HepG2 (cell line): Measurements from ENCODE around the gene AGBL1. TPM values are rescaled to one million over a fixed set of nuclear protein-coding genes. Genes with fewer than 3 reads are reported as not detected.

ENCODE experiments used
- ATAC-seq: fragments of 200-7000 bp; cut with Tn5 transposase; 3 replicates; pipeline ENCODE4 v1.9.1; 2020; ENCODE audit warnings: mild to moderate bottlenecking, moderate library complexity
- BruUV-seq: library from RNA; stranded (reverse); fragments of 400-500 nt; replicated peaks from 2 replicates; lab custom pipeline; 2021; lab: Mats Ljungman, UMichigan
- CTCF ChIA-PET: fragments of 300-600 bp; formaldehyde crosslinking; extraction: SDS; loops from one replicate; lab custom pipeline; 2021; ENCODE audit warnings: low total read pairs, inconsistent platforms, low intra/inter-chr PET ratio; lab: Yijun Ruan, JAX
- POLR2A ChIA-PET: fragments of 350-600 bp; sonication (Branson Sonifier 250); formaldehyde crosslinking; loops from one replicate; lab custom pipeline; 2020; ENCODE audit warnings: antibody characterized with exemption, inconsistent platforms; lab: Yijun Ruan, JAX
- DNase-seq: peaks from one replicate; pipeline ENCODE4 v3.0.0-alpha.2; 2015; ENCODE audit warnings: low spot score
- FAIRE-seq: peaks from 3 replicates; lab custom pipeline; 2011; peaks lifted over from hg19 to GRCh38; lab: Jason Lieb, UNC
- H2AFZ ChIP-seq: one replicate; pipeline ENCODE4 v1.6.1; 2011; ENCODE audit warnings: low read length, inconsistent platforms
- H3K27ac ChIP-seq: fragments of 300-600 bp; 3 replicates; pipeline ENCODE4 v1.8.0; 2011; ENCODE audit warnings: mixed run types, mild to moderate bottlenecking, mixed read lengths, low read length, inconsistent platforms; ENCODE audit not compliant: insufficient read depth; ENCODE audit errors: extremely low read length
- H3K27me3 ChIP-seq, 2 experiments: fragments of 200-600 bp in 1 of 2; 2 replicates in 1 of 2; 3 replicates in 1 of 2; pipeline versions ENCODE4 v1.6.0 to v1.8.0; 2011; ENCODE audit warnings: low read length in 2 of 2, mild to moderate bottlenecking in 2 of 2, moderate library complexity in 2 of 2, inconsistent platforms in 1 of 2; ENCODE audit not compliant: insufficient read depth in 2 of 2, control insufficient read depth in 1 of 2
- H3K36me3 ChIP-seq, 2 experiments: fragments of 200-600 bp in 1 of 2; replicated peaks in 1 of 2; 2 replicates in 1 of 2; 3 replicates in 1 of 2; pipeline versions ENCODE4 v1.5.1 to v1.8.0; 2011; ENCODE audit warnings: low read length in 2 of 2, inconsistent platforms in 1 of 2; ENCODE audit not compliant: insufficient read depth in 2 of 2, control insufficient read depth in 1 of 2
- H3K4me1 ChIP-seq: 2 replicates; pipeline ENCODE4 v1.5.1; 2012; ENCODE audit warnings: low read length, inconsistent platforms; ENCODE audit not compliant: insufficient read depth
- H3K4me2 ChIP-seq: 2 replicates; pipeline ENCODE4 v1.6.0; 2011; ENCODE audit warnings: low read depth, low read length, inconsistent platforms
- H3K4me3 ChIP-seq, 3 experiments: fragments of 200-600 bp in 1 of 3; sonication (generic), shearing (Covaris generic) in 1 of 3; replicated peaks in 1 of 3; 2 replicates each; pipeline ENCODE4 v1.5.1; 2011 to 2016; ENCODE audit warnings: low read length in 3 of 3, inconsistent platforms in 2 of 3, low read depth in 2 of 3, mild to moderate bottlenecking in 2 of 3, control low read depth in 1 of 3, mixed read lengths in 1 of 3; ENCODE audit not compliant: insufficient read depth in 1 of 3
- H3K79me2 ChIP-seq: one replicate; pipeline ENCODE4 v1.6.1; 2011; ENCODE audit warnings: low read length, inconsistent platforms; ENCODE audit not compliant: insufficient read depth
- H3K9ac ChIP-seq: 2 replicates; pipeline ENCODE4 v1.6.0; 2011; ENCODE audit warnings: mild to moderate bottlenecking, low read depth, low read length, inconsistent platforms; ENCODE audit not compliant: insufficient read depth
- H3K9me3 ChIP-seq: 2 replicates; pipeline ENCODE4 v1.5.1; 2012; ENCODE audit warnings: mild to moderate bottlenecking, low read length
- H4K20me1 ChIP-seq: 2 replicates; pipeline ENCODE4 v1.6.0; 2011; ENCODE audit warnings: inconsistent platforms, mild to moderate bottlenecking, low read length, moderate library complexity; ENCODE audit not compliant: insufficient read depth
- CC2D1A ChIP-seq: sonication (generic); formaldehyde crosslinking; IDR thresholded peaks from 2 replicates; pipeline ENCODE4 v1.8.1; 2023; ENCODE audit warnings: mild to moderate bottlenecking, missing genetic modification reagents
- EEA1 ChIP-seq: sonication (generic); formaldehyde crosslinking; IDR thresholded peaks from 2 replicates; pipeline ENCODE4 v1.5.1; 2020; ENCODE audit warnings: mild to moderate bottlenecking, missing genetic modification reagents, borderline replicate concordance
- GLI4 ChIP-seq: sonication (generic); formaldehyde crosslinking; IDR thresholded peaks from 2 replicates; pipeline ENCODE4 v1.5.1; 2020; ENCODE audit warnings: missing genetic modification reagents, mild to moderate bottlenecking, moderate library complexity, borderline replicate concordance
- HOXA9 ChIP-seq: sonication (generic); formaldehyde crosslinking; IDR thresholded peaks from 2 replicates; pipeline ENCODE4 v1.8.1; 2022; ENCODE audit warnings: missing genetic modification reagents, mild to moderate bottlenecking, moderate library complexity, borderline replicate concordance
- ISL2 ChIP-seq: sonication (generic); formaldehyde crosslinking; IDR thresholded peaks from 2 replicates; pipeline ENCODE4 v1.5.0; 2020; ENCODE audit warnings: missing genetic modification reagents
- KDM4B ChIP-seq: sonication (generic); formaldehyde crosslinking; IDR thresholded peaks from 2 replicates; pipeline ENCODE4 v1.4.0; 2020; ENCODE audit warnings: missing genetic modification reagents
- NR2F2 ChIP-seq: IDR thresholded peaks from 2 replicates; pipeline ENCODE4 v1.6.1; 2012; ENCODE audit warnings: low read depth, inconsistent platforms, borderline replicate concordance
- SMAD3 ChIP-seq: sonication (generic); formaldehyde crosslinking; IDR thresholded peaks from 2 replicates; pipeline ENCODE4 v1.4.0; 2020; ENCODE audit warnings: missing genetic modification reagents
- STAT6 ChIP-seq: sonication (generic); formaldehyde crosslinking; IDR thresholded peaks from 2 replicates; pipeline ENCODE4 v1.4.0; 2020; ENCODE audit warnings: missing genetic modification reagents, mild to moderate bottlenecking, borderline replicate concordance
- ZMAT5 ChIP-seq: sonication (generic); formaldehyde crosslinking; IDR thresholded peaks from 2 replicates; pipeline ENCODE4 v1.5.0; 2020; ENCODE audit warnings: mild to moderate bottlenecking, low read depth, missing genetic modification reagents, borderline replicate concordance
- ZNF225 ChIP-seq: sonication (generic); formaldehyde crosslinking; IDR thresholded peaks from 2 replicates; pipeline ENCODE4 v1.4.0; 2020; ENCODE audit warnings: mild to moderate bottlenecking, missing genetic modification reagents
- ZNF329 ChIP-seq: sonication (generic); formaldehyde crosslinking; IDR thresholded peaks from 2 replicates; pipeline ENCODE4 v1.9.0; 2021; ENCODE audit warnings: low read depth, mild to moderate bottlenecking, missing genetic modification reagents
- ZNF569 ChIP-seq: sonication (generic); formaldehyde crosslinking; IDR thresholded peaks from 2 replicates; pipeline ENCODE4 v1.5.0; 2020; ENCODE audit warnings: mild to moderate bottlenecking, missing genetic modification reagents, moderate library complexity, borderline replicate concordance
- ZNF703 ChIP-seq: sonication (generic); formaldehyde crosslinking; IDR thresholded peaks from 2 replicates; pipeline ENCODE4 v1.5.1; 2020; ENCODE audit warnings: missing genetic modification reagents, mild to moderate bottlenecking, moderate library complexity, borderline replicate concordance
- ZNF83 ChIP-seq: sonication (generic); formaldehyde crosslinking; IDR thresholded peaks from 2 replicates; pipeline ENCODE4 v1.4.0; 2020; ENCODE audit warnings: missing genetic modification reagents, mild to moderate bottlenecking, borderline replicate concordance
- ZSCAN22 ChIP-seq: sonication (generic); formaldehyde crosslinking; IDR thresholded peaks from 2 replicates; pipeline ENCODE4 v1.4.0; 2020; ENCODE audit warnings: mild to moderate bottlenecking, missing genetic modification reagents
- ZSCAN30 ChIP-seq: sonication (generic); formaldehyde crosslinking; IDR thresholded peaks from 2 replicates; pipeline ENCODE4 v1.5.0; 2020; ENCODE audit warnings: mild to moderate bottlenecking, missing genetic modification reagents
- WGBS: methylation state at CpG from one replicate; pipeline ENCODE4 v1.1.6; 2017; ENCODE audit warnings: low lambda C conversion rate; 5-methylcytosine and 5-hydroxymethylcytosine counted together
- in situ Hi-C: cut with HindIII; loops from 2 replicates; pipeline ENCODE4 v1.10.0; 2017; ENCODE audit warnings: low pct_unique_long_range_greater_than_20kb; ENCODE audit not compliant: extremely low pct_ligation_motif_present
- intact Hi-C: fragments of 100-400 bp; cut with micrococcal nuclease; formaldehyde crosslinking; loops from one replicate; pipeline ENCODE4 v1.10.0; 2022; ENCODE audit not compliant: unreplicated experiment
- polyA plus RNA-seq, 8 experiments: library from polyadenylated mRNA; depleted of rRNA in 3 of 8; stranded (reverse) in 7 of 8; unstranded in 1 of 8; fragments of >200 nt; fragmentation: Illumina TruSeq in 4 of 8; extraction: Trizol in 4 of 8; gene quantifications; 2 replicates each; pipeline versions ENCODE4 v1.2.1 to v1.2.3, GENCODE V29; 2011 to 2016; ENCODE audit warnings: low read depth in 4 of 8, missing spikeins in 1 of 8, mixed read lengths in 1 of 8; ENCODE audit not compliant: insufficient read depth in 1 of 8
- total RNA-seq, 5 experiments: library from RNA; depleted of rRNA; stranded (reverse); fragments of >200 nt; fragmentation: Illumina TruSeq; extraction: Trizol; gene quantifications; 2 replicates each; pipeline ENCODE4 v1.2.3, GENCODE V29; 2016; ENCODE audit warnings: low read depth in 1 of 5
- TF ChIP-seq, protein P1 (sequence below): sonication (generic); formaldehyde crosslinking; IDR thresholded peaks from 2 replicates; pipeline ENCODE4 v1.8.1; 2023; ENCODE audit warnings: missing genetic modification reagents, mild to moderate bottlenecking, borderline replicate concordance
- TF ChIP-seq, protein P2 (sequence below): sonication (generic); formaldehyde crosslinking; IDR thresholded peaks from 2 replicates; pipeline ENCODE4 v1.5.1; 2020; ENCODE audit warnings: missing genetic modification reagents, mild to moderate bottlenecking, borderline replicate concordance

Gene AGBL1
- total and polyA plus RNA-seq, 2 of the 13 experiments (the other 11 are each of a cell fraction or from before 2014, with no cell fraction given), result 0.01 TPM; not detected in 1

DNA sequence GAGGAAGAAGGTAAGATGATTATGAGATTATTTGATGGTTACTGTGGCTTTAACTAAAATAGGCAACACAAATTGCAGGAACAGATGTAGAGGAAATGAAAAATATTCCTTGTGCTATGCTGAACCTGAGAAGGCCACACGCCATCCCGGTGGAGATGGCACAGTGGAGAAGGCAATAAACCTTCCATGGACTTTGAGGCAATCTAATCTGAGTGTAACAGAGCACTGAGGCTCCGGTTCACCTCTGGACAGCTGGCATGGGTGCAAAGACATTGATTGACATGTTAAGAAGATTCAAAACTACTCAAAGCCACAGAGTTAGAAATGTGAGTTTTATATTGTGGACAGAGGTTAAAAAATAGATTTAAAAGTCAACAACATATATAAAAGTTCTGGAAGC lies 535.7 kb downstream of the AGBL1 start (continued):
- TF ChIP-seq ZNF569, result no peak
- no peak for TF ChIP-seq CC2D1A (CRISPR knock-in tag)
- TF ChIP-seq, protein P1, sequence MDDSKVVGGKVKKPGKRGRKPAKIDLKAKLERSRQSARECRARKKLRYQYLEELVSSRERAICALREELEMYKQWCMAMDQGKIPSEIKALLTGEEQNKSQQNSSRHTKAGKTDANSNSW (CRISPR knock-in tag), result no peak
- TF ChIP-seq ISL2 (CRISPR knock-in tag), result no peak
- no peak for TF ChIP-seq KDM4B (CRISPR knock-in tag)
- no peak for TF ChIP-seq ZNF329

GRCh38 chr15:86615816-86616215 lies 536.1 kb downstream of the AGBL1 start:
- no peaks in the 10 kb centered on the region for H3K36me3 ChIP-seq
- no peak overlapping the region for H3K27ac ChIP-seq
- H3K27me3 ChIP-seq, result no peaks in the 10 kb centered on the region
- peaks cover 15% of the 10 kb centered on the region for H3K9me3 ChIP-seq
- no peak overlapping the region for H3K4me2 ChIP-seq
- DNase-seq, result no peak
- no peak overlapping the region for H2AFZ ChIP-seq
- H3K4me3 ChIP-seq, result no peak overlapping the region
- in situ Hi-C loops (loop anchor here (25.0 kb wide), 1 partner anchor 754 kb away; no protein-coding TSS in a partner anchor), intact Hi-C loops (no loop called here)
- H4K20me1 ChIP-seq, result no peaks in the 10 kb centered on the region
- ATAC-seq, result no peak
- H3K4me1 ChIP-seq, result no peaks in the 10 kb centered on the region
- CTCF ChIA-PET, result no interaction called here
- no TSS peak for BruUV-seq
- H3K79me2 ChIP-seq, result no peaks in the 10 kb centered on the region
- FAIRE-seq, result no peak
- H3K9ac ChIP-seq, result no peak overlapping the region
- POLR2A ChIA-PET, result no interaction called here
- 10% methylated on average over 3 of the region's 3 CpGs for WGBS
- no peak for TF ChIP-seq SMAD3 (CRISPR knock-in tag)
- no peak for TF ChIP-seq ZSCAN30 (CRISPR knock-in tag)
- TF ChIP-seq ZNF703 (CRISPR knock-in tag), result no peak
- no peak for TF ChIP-seq ZMAT5
- no peak for TF ChIP-seq HOXA9
- no peak for TF ChIP-seq ZNF83 (CRISPR knock-in tag)
- TF ChIP-seq ZNF225 (CRISPR knock-in tag), result no peak
- TF ChIP-seq ZSCAN22, result no peak
- TF ChIP-seq, protein P2, sequence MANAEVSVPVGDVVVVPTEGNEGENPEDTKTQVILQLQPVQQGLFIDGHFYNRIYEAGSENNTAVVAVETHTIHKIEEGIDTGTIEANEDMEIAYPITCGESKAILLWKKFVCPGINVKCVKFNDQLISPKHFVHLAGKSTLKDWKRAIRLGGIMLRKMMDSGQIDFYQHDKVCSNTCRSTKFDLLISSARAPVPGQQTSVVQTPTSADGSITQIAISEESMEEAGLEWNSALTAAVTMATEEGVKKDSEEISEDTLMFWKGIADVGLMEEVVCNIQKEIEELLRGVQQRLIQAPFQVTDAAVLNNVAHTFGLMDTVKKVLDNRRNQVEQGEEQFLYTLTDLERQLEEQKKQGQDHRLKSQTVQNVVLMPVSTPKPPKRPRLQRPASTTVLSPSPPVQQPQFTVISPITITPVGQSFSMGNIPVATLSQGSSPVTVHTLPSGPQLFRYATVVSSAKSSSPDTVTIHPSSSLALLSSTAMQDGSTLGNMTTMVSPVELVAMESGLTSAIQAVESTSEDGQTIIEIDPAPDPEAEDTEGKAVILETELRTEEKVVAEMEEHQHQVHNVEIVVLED (CRISPR knock-in tag), result no peak
- no peak for TF ChIP-seq STAT6
- TF ChIP-seq GLI4, result no peak
- TF ChIP-seq NR2F2, result no peak
- TF ChIP-seq EEA1, result no peak
